H1 (cell line): ENCODE data around the gene TSSC4. TPM values are rescaled to one million over a fixed set of nuclear protein-coding genes. Genes with fewer than 3 reads are reported as not detected.

Experiments used
- CTCF ChIA-PET: fragments of 300-600 bp; sonication (Branson Sonifier 250); formaldehyde crosslinking; loops from one replicate; lab custom pipeline; 2021; ENCODE audit not compliant: partially characterized antibody; lab: Charles Lee
- POLR2A ChIA-PET: fragments of 300-600 bp; sonication (Branson Sonifier 250); formaldehyde crosslinking; loops from one replicate; lab custom pipeline; 2021; ENCODE audit warnings: inconsistent platforms; ENCODE audit not compliant: partially characterized antibody; lab: Charles Lee
- DNase-seq, 2 experiments: peaks; one replicate each; pipeline versions ENCODE4 v3.0.0 to v3.0.0-alpha.2; 2010 to 2022; ENCODE audit warnings: low spot score in 2 of 2, low read depth in 1 of 2, mixed read lengths in 1 of 2
- FAIRE-seq: peaks from 2 replicates; lab custom pipeline; 2011; peaks lifted over from hg19 to GRCh38; lab: Jason Lieb, UNC
- H2AFZ ChIP-seq: 2 replicates; pipeline ENCODE4 v1.8.1; 2012; ENCODE audit warnings: low read length, inconsistent platforms
- H2AK5ac ChIP-seq: 2 replicates; pipeline ENCODE4 v1.6.1; 2013; ENCODE audit warnings: low read depth, low read length
- H2BK120ac ChIP-seq: replicated peaks from 2 replicates; pipeline ENCODE3; 2013; ENCODE audit warnings: low read depth, low read length, inconsistent platforms
- H2BK12ac ChIP-seq: 2 replicates; pipeline ENCODE4 v1.6.1; 2013; ENCODE audit warnings: low read depth, low read length
- H2BK15ac ChIP-seq: 2 replicates; pipeline ENCODE4 v1.6.1; 2013; ENCODE audit warnings: low read length
- H2BK20ac ChIP-seq: 2 replicates; pipeline ENCODE4 v1.6.1; 2013; ENCODE audit warnings: low read length
- H2BK5ac ChIP-seq: 2 replicates; pipeline ENCODE4 v1.6.1; 2013; ENCODE audit warnings: low read depth, low read length
- H3K14ac ChIP-seq: 2 replicates; pipeline ENCODE4 v1.6.1; 2013; ENCODE audit warnings: inconsistent platforms; ENCODE audit not compliant: insufficient read length
- H3K18ac ChIP-seq: 2 replicates; pipeline ENCODE4 v1.6.1; 2013; ENCODE audit warnings: low read length; ENCODE audit errors: extremely low read depth
- H3K23ac ChIP-seq: 2 replicates; pipeline ENCODE4 v1.6.1; 2013; ENCODE audit warnings: inconsistent platforms; ENCODE audit not compliant: insufficient read length
- H3K23me2 ChIP-seq: 2 replicates; pipeline ENCODE4 v1.6.1; 2013; ENCODE audit warnings: low read depth, low read length
- H3K27ac ChIP-seq: 2 replicates; pipeline ENCODE4 v1.6.1; 2011; ENCODE audit warnings: low read depth, low read length, inconsistent platforms
- H3K27me3 ChIP-seq, 4 experiments: replicated peaks in 1 of 4; 1 replicate in 1 of 4; 2 replicates in 3 of 4; pipeline versions ENCODE4 v1.6.1 to v1.8.1; 2011 to 2013; ENCODE audit warnings: low read length in 3 of 4, mild to moderate bottlenecking in 3 of 4, inconsistent platforms in 2 of 4, mixed read lengths in 2 of 4, moderate library complexity in 1 of 4; ENCODE audit not compliant: control insufficient read depth in 3 of 4, insufficient read depth in 3 of 4; ENCODE audit errors: extremely low read depth in 1 of 4
- H3K36me3 ChIP-seq, 4 experiments: 2 replicates each; pipeline versions ENCODE4 v1.6.1 to v1.8.1; 2011 to 2013; ENCODE audit warnings: mild to moderate bottlenecking in 4 of 4, low read length in 3 of 4, moderate library complexity in 2 of 4, control low read depth in 1 of 4, inconsistent platforms in 1 of 4; ENCODE audit not compliant: insufficient read depth in 4 of 4, control insufficient read depth in 2 of 4
- H3K4ac ChIP-seq: replicated peaks from 2 replicates; pipeline ENCODE3; 2013; ENCODE audit warnings: low read length, low read depth, mixed read lengths, inconsistent platforms; ENCODE audit not compliant: insufficient read length
- H3K4me1 ChIP-seq, 4 experiments: replicated peaks in 1 of 4; 1 replicate in 1 of 4; 2 replicates in 3 of 4; pipeline versions ENCODE4 v1.6.1 to v1.8.1; 2011 to 2013; ENCODE audit warnings: low read length in 3 of 4, inconsistent platforms in 2 of 4, mixed read lengths in 1 of 4; ENCODE audit not compliant: insufficient read depth in 4 of 4, control insufficient read depth in 3 of 4
- H3K4me2 ChIP-seq, 2 experiments: 2 replicates each; pipeline versions ENCODE4 v1.6.1 to v1.8.1; 2011 to 2013; ENCODE audit warnings: low read depth in 2 of 2, low read length in 2 of 2, control low read depth in 1 of 2, inconsistent platforms in 1 of 2, mild to moderate bottlenecking in 1 of 2; ENCODE audit not compliant: insufficient read depth in 1 of 2
- H3K4me3 ChIP-seq, 4 experiments: fragments of 200-600, 300-600 bp in 1 of 4; sonication (generic), shearing (Covaris generic), sonication (Bioruptor Twin) in 1 of 4; 2 replicates each; pipeline versions ENCODE4 v1.5.1 to v1.8.1; 2011 to 2016; ENCODE audit warnings: low read length in 4 of 4, low read depth in 3 of 4, control low read depth in 2 of 4, inconsistent platforms in 2 of 4, mild to moderate bottlenecking in 2 of 4, mixed read lengths in 1 of 4, moderate library complexity in 1 of 4; ENCODE audit not compliant: insufficient read depth in 2 of 4; ENCODE audit errors: extremely low read depth in 1 of 4
- H3K56ac ChIP-seq: replicated peaks from 2 replicates; pipeline ENCODE3; 2013; ENCODE audit warnings: low read depth, mild to moderate bottlenecking, mixed read lengths, low read length, inconsistent platforms; ENCODE audit not compliant: insufficient read length
- H3K79me1 ChIP-seq: 2 replicates; pipeline ENCODE4 v1.6.1; 2013; ENCODE audit warnings: low read depth, low read length, control low read depth
- H3K79me2 ChIP-seq, 2 experiments: 2 replicates each; pipeline versions ENCODE4 v1.6.1 to v1.8.1; 2012 to 2013; ENCODE audit warnings: low read length in 2 of 2, mild to moderate bottlenecking in 2 of 2, inconsistent platforms in 1 of 2; ENCODE audit not compliant: insufficient read depth in 2 of 2, control insufficient read depth in 1 of 2
- H3K9ac ChIP-seq, 4 experiments: replicated peaks in 1 of 4; 1 replicate in 1 of 4; 2 replicates in 3 of 4; pipeline versions ENCODE4 v1.6.1 to v1.8.1; 2011 to 2013; ENCODE audit warnings: low read depth in 3 of 4, low read length in 3 of 4, control low read depth in 2 of 4, mild to moderate bottlenecking in 2 of 4, moderate library complexity in 2 of 4, inconsistent platforms in 1 of 4; ENCODE audit errors: extremely low read depth in 1 of 4
- H3K9me3 ChIP-seq, 2 experiments: 2 replicates each; pipeline versions ENCODE4 v1.6.1 to v1.8.1; 2012 to 2013; ENCODE audit warnings: mild to moderate bottlenecking in 2 of 2, moderate library complexity in 2 of 2, control low read depth in 1 of 2, inconsistent platforms in 1 of 2, low read depth in 1 of 2, low read length in 1 of 2, mixed read lengths in 1 of 2; ENCODE audit not compliant: insufficient read depth in 2 of 2
- H4K20me1 ChIP-seq, 2 experiments: replicated peaks in 1 of 2; 2 replicates each; pipeline versions ENCODE3 to v1.8.1; 2011 to 2013; ENCODE audit warnings: inconsistent platforms in 2 of 2, low read length in 2 of 2, mild to moderate bottlenecking in 1 of 2; ENCODE audit not compliant: insufficient read depth in 2 of 2, control insufficient read depth in 1 of 2
- H4K5ac ChIP-seq: 2 replicates; pipeline ENCODE4 v1.6.1; 2013; ENCODE audit warnings: low read length, low read depth, mixed read lengths, inconsistent platforms; ENCODE audit not compliant: insufficient read length
- H4K8ac ChIP-seq: 2 replicates; pipeline ENCODE4 v1.8.0; 2013; ENCODE audit warnings: mild to moderate bottlenecking, moderate library complexity, low read length, inconsistent platforms; ENCODE audit not compliant: insufficient read depth; ENCODE audit errors: extremely low read depth
- H4K91ac ChIP-seq: replicated peaks from 2 replicates; pipeline ENCODE3; 2013; ENCODE audit warnings: low read length, mixed read lengths, inconsistent platforms; ENCODE audit not compliant: insufficient read length
- CBX8 ChIP-seq: fragments of 300-800, 300-1000 bp; sonication (generic); IDR thresholded peaks from 2 replicates; pipeline ENCODE4 v1.7.1; 2016; ENCODE audit warnings: low read depth, low read length, borderline replicate concordance
- GABPA ChIP-seq: IDR thresholded peaks from 2 replicates; pipeline ENCODE4 v1.6.1; 2011; ENCODE audit warnings: mild to moderate bottlenecking, low read length, moderate library complexity, borderline replicate concordance; ENCODE audit not compliant: insufficient read depth
- KDM1A ChIP-seq: fragments of 200-600, 300-600 bp; sonication (generic); IDR thresholded peaks from 2 replicates; pipeline ENCODE4 v1.7.1; 2016; ENCODE audit warnings: mild to moderate bottlenecking, low read length, borderline replicate concordance
- WGBS, 2 experiments: shearing (Covaris generic) in 1 of 2; methylation state at CpG; one replicate each; pipeline versions ENCODE4 v1.1.6 to v1.1.7; 2013 to 2015; ENCODE audit warnings: low lambda C conversion rate in 2 of 2, mixed read lengths in 2 of 2, inconsistent platforms in 1 of 2, low coverage in 1 of 2, missing lambda C conversion rate in 1 of 2; ENCODE audit not compliant: insufficient replicate concordance in 2 of 2, insufficient coverage in 1 of 2, insufficient read length in 1 of 2; ENCODE audit errors: extremely low coverage in 1 of 2, missing lambda C conversion rate in 1 of 2; 5-methylcytosine and 5-hydroxymethylcytosine counted together
- polyA plus RNA-seq, 7 experiments: library from polyadenylated mRNA; depleted of rRNA in 3 of 7; stranded (reverse) in 5 of 7; unstranded in 2 of 7; fragments of >200 nt in 5 of 7; fragments of 200-250 nt in 2 of 7; gene quantifications; 1 replicate in 5 of 7; 2 replicates in 1 of 7; 4 replicates in 1 of 7; pipeline versions ENCODE4 v1.2.1 to v1.2.3, GENCODE V29; 2011 to 2013; ENCODE audit warnings: missing spikeins in 2 of 7, mixed read lengths in 2 of 7
- total RNA-seq: library from RNA; stranded (reverse); fragmentation: NEBNext Ultra II Directional; extraction: Animal tissue kit (Norgen Biotek cat#: 25700); gene quantifications from 2 replicates; pipeline ENCODE4 v1.2.1, GENCODE V29; 2021
- TF ChIP-seq, protein P1 (sequence below), 3 experiments: IDR thresholded peaks; 1 replicate in 2 of 3; 2 replicates in 1 of 3; pipeline versions ENCODE4 v1.5.1 to v1.6.1; 2011; ENCODE audit warnings: low read length in 3 of 3, mild to moderate bottlenecking in 3 of 3, inconsistent platforms in 2 of 3, low read depth in 1 of 3, moderate library complexity in 1 of 3; ENCODE audit not compliant: insufficient read depth in 1 of 3; ENCODE audit errors: control extremely low read depth in 1 of 3
- TF ChIP-seq, protein P2 (sequence below): IDR thresholded peaks from 2 replicates; pipeline ENCODE4 v1.6.1; 2012; ENCODE audit warnings: low read length, inconsistent platforms

TSSC4 gene
- total and polyA plus RNA-seq, 2 of the 8 experiments (the other 6 are each of a cell fraction or from before 2014, with no cell fraction given) = 34.0 to 39.3 TPM

GRCh38 chr11:2362414-2362813 is 38.1 kb upstream of the TSSC4 start:
- Histone ChIP-seq H3K23ac (no peak overlapping the region), H2BK15ac (no peak overlapping the region), H2AFZ (no peak overlapping the region), H2BK120ac (no peak overlapping the region), H3K36me3 (no peaks in the 10 kb centered on the region), H3K79me2 (no peaks in the 10 kb centered on the region), H3K9ac (no peak overlapping the region), H2AK5ac (no peak overlapping the region), H3K56ac (no peak overlapping the region), H4K8ac (no peak overlapping the region), H3K79me1 (no peaks in the 10 kb centered on the region), H3K18ac (no peak overlapping the region), H4K91ac (no peak overlapping the region), H3K27ac (no peak overlapping the region), H3K4me3 (no peak overlapping the region), H4K20me1 (no peaks in the 10 kb centered on the region), H3K23me2 (no peaks in the 10 kb centered on the region), H3K4me1 (no peaks in the 10 kb centered on the region), H2BK5ac (no peak overlapping the region), H3K4me2 (no peak overlapping the region), H2BK20ac (no peak overlapping the region), H3K9me3 (peaks cover 0 to 4% of the 10 kb centered on the region in 2 experiments; a peak in 1 of 4 replicates), H3K27me3 (no peaks in the 10 kb centered on the region), H4K5ac (no peak overlapping the region), H2BK12ac (no peak overlapping the region), H3K4ac (no peak overlapping the region), H3K14ac (no peak overlapping the region)
- DNase-seq = no peak
- FAIRE-seq = no peak
- CTCF ChIA-PET = interaction anchor here (1.0 to 2.0 kb wide), 5 partner anchors 12 to 168 kb away, joined by 3 to 7 read pairs (median 5); no protein-coding TSS in a partner anchor
- WGBS, 2 experiments = 86% methylated on average over 7 of the region's 7 CpGs; no CpG with 5 or more reads in 1 of the 2 experiments
- POLR2A ChIA-PET = interaction anchor here (0.8 to 2.8 kb wide), 3 partner anchors 14 to 22 kb away, joined by 3 to 8 read pairs (median 8); no protein-coding TSS in a partner anchor
- TF ChIP-seq GABPA (no peak), CBX8 (no peak), KDM1A (no peak)
- TF ChIP-seq, protein P1, sequence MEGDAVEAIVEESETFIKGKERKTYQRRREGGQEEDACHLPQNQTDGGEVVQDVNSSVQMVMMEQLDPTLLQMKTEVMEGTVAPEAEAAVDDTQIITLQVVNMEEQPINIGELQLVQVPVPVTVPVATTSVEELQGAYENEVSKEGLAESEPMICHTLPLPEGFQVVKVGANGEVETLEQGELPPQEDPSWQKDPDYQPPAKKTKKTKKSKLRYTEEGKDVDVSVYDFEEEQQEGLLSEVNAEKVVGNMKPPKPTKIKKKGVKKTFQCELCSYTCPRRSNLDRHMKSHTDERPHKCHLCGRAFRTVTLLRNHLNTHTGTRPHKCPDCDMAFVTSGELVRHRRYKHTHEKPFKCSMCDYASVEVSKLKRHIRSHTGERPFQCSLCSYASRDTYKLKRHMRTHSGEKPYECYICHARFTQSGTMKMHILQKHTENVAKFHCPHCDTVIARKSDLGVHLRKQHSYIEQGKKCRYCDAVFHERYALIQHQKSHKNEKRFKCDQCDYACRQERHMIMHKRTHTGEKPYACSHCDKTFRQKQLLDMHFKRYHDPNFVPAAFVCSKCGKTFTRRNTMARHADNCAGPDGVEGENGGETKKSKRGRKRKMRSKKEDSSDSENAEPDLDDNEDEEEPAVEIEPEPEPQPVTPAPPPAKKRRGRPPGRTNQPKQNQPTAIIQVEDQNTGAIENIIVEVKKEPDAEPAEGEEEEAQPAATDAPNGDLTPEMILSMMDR (IDR thresholded peaks at IDR 0.05; ENCODE audit: control extremely low read depth in 1 of 3, insufficient read depth in 1 of 3, low read depth in 1 of 3, low read length in 3 of 3) = no peak
- TF ChIP-seq, protein P2, sequence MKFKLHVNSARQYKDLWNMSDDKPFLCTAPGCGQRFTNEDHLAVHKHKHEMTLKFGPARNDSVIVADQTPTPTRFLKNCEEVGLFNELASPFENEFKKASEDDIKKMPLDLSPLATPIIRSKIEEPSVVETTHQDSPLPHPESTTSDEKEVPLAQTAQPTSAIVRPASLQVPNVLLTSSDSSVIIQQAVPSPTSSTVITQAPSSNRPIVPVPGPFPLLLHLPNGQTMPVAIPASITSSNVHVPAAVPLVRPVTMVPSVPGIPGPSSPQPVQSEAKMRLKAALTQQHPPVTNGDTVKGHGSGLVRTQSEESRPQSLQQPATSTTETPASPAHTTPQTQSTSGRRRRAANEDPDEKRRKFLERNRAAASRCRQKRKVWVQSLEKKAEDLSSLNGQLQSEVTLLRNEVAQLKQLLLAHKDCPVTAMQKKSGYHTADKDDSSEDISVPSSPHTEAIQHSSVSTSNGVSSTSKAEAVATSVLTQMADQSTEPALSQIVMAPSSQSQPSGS = no peak
